Gastroesophageal sphincter (tissue), 3 donors: ENCODE data around the gene COG5.

Source experiments
- CTCF ChIP-seq, 4 experiments: fragments of 200-600 bp in 2 of 4; fragments of 450-650 bp in 2 of 4; sonication (generic) in 1 of 4; IDR thresholded peaks; one replicate each; pipeline ENCODE4 v1.5.1; 2017 to 2019; ENCODE audit warnings: antibody characterized with exemption in 4 of 4, mild to moderate bottlenecking in 2 of 4, moderate library complexity in 2 of 4
- POLR2AphosphoS5 ChIP-seq: sonication (generic); formaldehyde crosslinking; IDR thresholded peaks from one replicate; pipeline ENCODE4 v1.6.1; 2017; ENCODE audit warnings: antibody characterized with exemption

DNA sequence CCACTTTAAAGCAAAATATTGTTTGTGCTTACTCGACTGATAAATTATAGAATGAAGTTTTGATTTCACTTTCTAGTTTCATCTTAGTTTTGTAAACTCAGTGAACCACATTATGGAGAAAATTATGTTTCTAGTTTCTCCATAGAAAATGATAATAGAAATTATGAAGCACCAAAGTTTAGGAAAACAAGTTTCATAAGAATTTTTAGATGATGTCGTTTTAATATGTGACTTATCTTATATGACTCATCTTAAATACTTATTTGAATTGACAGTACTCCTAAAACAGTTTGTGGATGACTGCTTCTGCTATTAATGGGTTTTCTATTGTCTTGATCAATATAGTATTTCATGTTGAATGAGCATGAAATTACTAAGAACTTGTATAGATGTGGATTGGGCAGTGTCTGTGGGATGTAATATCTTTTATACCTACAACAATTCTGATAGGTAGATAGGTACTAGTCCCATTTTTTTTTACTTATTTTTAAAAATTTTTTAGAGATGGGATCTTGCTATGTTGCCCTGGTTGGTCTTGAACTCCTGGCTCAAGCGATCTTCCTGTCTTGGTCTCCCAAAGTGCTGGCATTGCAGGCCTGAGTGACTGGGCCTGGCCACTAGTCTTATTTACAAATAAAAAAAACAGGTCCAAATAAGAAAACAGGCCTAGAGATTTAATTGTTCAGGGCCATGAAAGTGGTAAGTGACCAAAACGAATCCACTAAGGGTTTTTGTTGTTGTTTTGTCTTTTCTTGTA is 391.3 kb downstream of the COG5 start:
- TF ChIP-seq POLR2AphosphoS5, result no peak
- no peak for TF ChIP-seq CTCF (IDR thresholded peaks at IDR 0.05)
